ENCODE measurements around the gene CYTH3.

Gene CYTH3

GRCh38 chr7:6268023-6268900, 4.2 kb downstream of the CYTH3 start:
- Histone ChIP-seq H3K4me1 (peaks cover 0 to 30% (median 20%) of the 10 kb centered on the region in 4 donors), H3K4me3 (no peak overlapping the region), H3K9me3 (no peaks in the 10 kb centered on the region), H3K36me3 (no peaks in the 10 kb centered on the region), H3K27me3 (no peaks in the 10 kb centered on the region), H3K27ac (peak overlapping the region in 1 of 2 donors; percentile 29)
- intact Hi-C loops (cut with DNase I; ENCODE audit: low total_unique reads): no loop called here
- no peak for TF ChIP-seq CTCF (IDR thresholded peaks at IDR 0.05)
- no peak for DNase-seq

GRCh38 chr7:6266699-6267098, 5.7 kb downstream of the CYTH3 start:
- H3K27me3 ChIP-seq: no peaks in the 10 kb centered on the region
- H3K27ac ChIP-seq: no peak overlapping the region
- intact Hi-C loops (cut with DNase I; ENCODE audit: low total_unique reads): no loop called here

GRCh38 chr7:6262221-6262620, 10.2 kb downstream of the CYTH3 start:
- Histone ChIP-seq H3K4me1 (peaks cover 0 to 56% (median 43%) of the 10 kb centered on the region in 4 donors), H3K4me3 (no peak overlapping the region), H3K36me3 (no peaks in the 10 kb centered on the region), H3K27ac (peak overlapping the region; percentile 72 to 77), H3K27me3 (no peaks in the 10 kb centered on the region), H3K9me3 (no peaks in the 10 kb centered on the region)
- no peak for TF ChIP-seq CTCF (IDR thresholded peaks at IDR 0.05)
- intact Hi-C loops (cut with DNase I; ENCODE audit: low total_unique reads): no loop called here
- DNase-seq: no peak

More at GRCh38 chr7:6266699-6267098, 5.7 kb downstream of the CYTH3 start:
- no peak for TF ChIP-seq CTCF (IDR thresholded peaks at IDR 0.05)
- H3K4me1 ChIP-seq: peaks cover 0 to 36% (median 23%) of the 10 kb centered on the region in 4 donors
- DNase-seq: no peak
- H3K9me3 ChIP-seq: no peaks in the 10 kb centered on the region
- no peak overlapping the region for H3K4me3 ChIP-seq
- H3K36me3 ChIP-seq: no peaks in the 10 kb centered on the region

GRCh38 chr7:6261699-6262098, 10.7 kb downstream of the CYTH3 start:
- no peak overlapping the region for H3K4me3 ChIP-seq
- intact Hi-C loops (cut with DNase I; ENCODE audit: low total_unique reads): no loop called here

More at GRCh38 chr7:6261699-6262098, 10.7 kb downstream of the CYTH3 start:
- no peak for TF ChIP-seq CTCF (IDR thresholded peaks at IDR 0.05)
- H3K36me3 ChIP-seq: no peaks in the 10 kb centered on the region
- peaks cover 0 to 62% (median 45%) of the 10 kb centered on the region in 4 donors for H3K4me1 ChIP-seq
- peak overlapping the region; percentile 72 to 77 for H3K27ac ChIP-seq
- no peak for DNase-seq
- H3K9me3 ChIP-seq: no peaks in the 10 kb centered on the region
- H3K27me3 ChIP-seq: no peaks in the 10 kb centered on the region
